ENCODE results near the gene APBA3.

- TF ChIP-seq POLR2A (IDR thresholded peaks at IDR 0.05) (no peak), CTCF (IDR thresholded peaks at IDR 0.05) (no peak)
Observed at GRCh38 chr19:3719868-3720267, 41.6 kb downstream of the APBA3 start.
